BE2C (cell line): ENCODE measurements around the gene CCIN.
A peak's percentile ranks its signal among the peaks of the same experiment; 100 is the strongest.

Source experiments
- DNase-seq: peaks from one replicate; pipeline ENCODE4 v3.0.0-alpha.2; 2020
- H3K27me3 ChIP-seq: fragments of 250-450 bp; sonication (Bioruptor Pico); 2 replicates; pipeline ENCODE4 v1.5.1; 2020; ENCODE audit warnings: mild to moderate bottlenecking
- H3K36me3 ChIP-seq: fragments of 250-450 bp; sonication (Bioruptor Pico); 2 replicates; pipeline ENCODE4 v1.5.1; 2020; ENCODE audit warnings: mild to moderate bottlenecking
- H3K4me1 ChIP-seq: fragments of 250-450 bp; sonication (Bioruptor Pico); 2 replicates; pipeline ENCODE4 v1.5.1; 2020
- H3K4me3 ChIP-seq: 2 replicates; pipeline ENCODE4 v1.5.1; 2011; ENCODE audit warnings: low read depth, low read length
- H3K9me3 ChIP-seq: fragments of 250-450 bp; sonication (Bioruptor Pico); 2 replicates; pipeline ENCODE4 v1.5.1; 2020
- TF ChIP-seq, protein P1 (sequence below): IDR thresholded peaks from 2 replicates; pipeline ENCODE4 v1.5.1; 2012; ENCODE audit warnings: mild to moderate bottlenecking, low read depth, low read length

The CCIN gene

GRCh38 chr9:36208521-36209253 is 39.5 kb downstream of the CCIN start:
- Histone ChIP-seq H3K4me1 (peaks cover 10% of the 10 kb centered on the region), H3K27me3 (no peaks in the 10 kb centered on the region), H3K9me3 (no peaks in the 10 kb centered on the region), H3K36me3 (peaks cover 94% of the 10 kb centered on the region), H3K4me3 (no peak overlapping the region)
- peak; percentile 28 for DNase-seq
- TF ChIP-seq, protein P1, sequence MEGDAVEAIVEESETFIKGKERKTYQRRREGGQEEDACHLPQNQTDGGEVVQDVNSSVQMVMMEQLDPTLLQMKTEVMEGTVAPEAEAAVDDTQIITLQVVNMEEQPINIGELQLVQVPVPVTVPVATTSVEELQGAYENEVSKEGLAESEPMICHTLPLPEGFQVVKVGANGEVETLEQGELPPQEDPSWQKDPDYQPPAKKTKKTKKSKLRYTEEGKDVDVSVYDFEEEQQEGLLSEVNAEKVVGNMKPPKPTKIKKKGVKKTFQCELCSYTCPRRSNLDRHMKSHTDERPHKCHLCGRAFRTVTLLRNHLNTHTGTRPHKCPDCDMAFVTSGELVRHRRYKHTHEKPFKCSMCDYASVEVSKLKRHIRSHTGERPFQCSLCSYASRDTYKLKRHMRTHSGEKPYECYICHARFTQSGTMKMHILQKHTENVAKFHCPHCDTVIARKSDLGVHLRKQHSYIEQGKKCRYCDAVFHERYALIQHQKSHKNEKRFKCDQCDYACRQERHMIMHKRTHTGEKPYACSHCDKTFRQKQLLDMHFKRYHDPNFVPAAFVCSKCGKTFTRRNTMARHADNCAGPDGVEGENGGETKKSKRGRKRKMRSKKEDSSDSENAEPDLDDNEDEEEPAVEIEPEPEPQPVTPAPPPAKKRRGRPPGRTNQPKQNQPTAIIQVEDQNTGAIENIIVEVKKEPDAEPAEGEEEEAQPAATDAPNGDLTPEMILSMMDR, result no peak

- TF ChIP-seq, protein P1, result no peak
- Histone ChIP-seq H3K36me3 (peaks cover 92% of the 10 kb centered on the region), H3K4me3 (no peak overlapping the region), H3K27me3 (no peaks in the 10 kb centered on the region), H3K9me3 (no peaks in the 10 kb centered on the region), H3K4me1 (peaks cover 10% of the 10 kb centered on the region)
- no peak for DNase-seq
Observed at GRCh38 chr9:36210722-36211121, 41.5 kb downstream of the CCIN start.

DNA sequence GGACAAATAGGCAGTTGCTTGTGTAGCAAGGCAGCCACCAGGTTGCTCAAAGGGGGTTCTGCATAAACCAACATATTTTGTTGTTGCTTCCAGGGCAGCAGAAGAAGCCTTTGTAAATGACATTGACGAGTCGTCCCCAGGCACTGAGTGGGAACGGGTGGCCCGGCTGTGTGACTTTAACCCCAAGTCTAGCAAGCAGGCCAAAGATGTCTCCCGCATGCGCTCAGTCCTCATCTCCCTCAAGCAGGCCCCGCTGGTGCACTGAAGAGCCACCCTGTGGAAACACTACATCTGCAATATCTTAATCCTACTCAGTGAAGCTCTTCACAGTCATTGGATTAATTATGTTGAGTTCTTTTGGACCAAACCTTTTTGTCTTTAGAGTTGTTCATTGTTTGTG is 42.3 kb downstream of the CCIN start:
- Histone ChIP-seq H3K9me3 (no peaks in the 10 kb centered on the region), H3K27me3 (no peaks in the 10 kb centered on the region), H3K4me1 (peaks cover 10% of the 10 kb centered on the region), H3K4me3 (no peak overlapping the region), H3K36me3 (peaks cover 84% of the 10 kb centered on the region)
- TF ChIP-seq, protein P1, result no peak
- no peak for DNase-seq

GRCh38 chr9:36213387-36213786 is 44.2 kb downstream of the CCIN start:
- Histone ChIP-seq H3K27me3 (no peaks in the 10 kb centered on the region), H3K36me3 (peaks cover 77% of the 10 kb centered on the region), H3K4me3 (no peak overlapping the region), H3K4me1 (peaks cover under 1% of the 10 kb centered on the region), H3K9me3 (no peaks in the 10 kb centered on the region)
- DNase-seq, result no peak
- TF ChIP-seq, protein P1, result no peak

DNA sequence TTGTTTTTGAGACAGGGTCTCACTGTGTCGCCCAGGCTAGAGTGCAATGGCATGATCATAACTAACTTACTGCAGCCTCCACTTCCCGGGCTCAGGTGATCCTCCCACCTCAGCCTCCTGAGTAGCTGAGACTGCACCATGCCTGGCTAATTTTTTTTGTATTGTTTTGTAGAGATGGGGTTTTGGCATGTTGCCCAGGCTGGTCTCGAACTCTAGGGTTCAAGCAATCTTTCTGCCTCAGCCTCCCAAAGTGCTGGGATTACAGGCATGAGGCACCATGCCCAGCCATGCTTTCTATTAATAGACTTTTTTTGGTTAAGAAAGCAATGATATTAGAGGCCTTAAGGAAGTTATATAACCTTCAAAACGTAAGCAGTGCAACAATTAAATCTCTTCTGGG is 44.8 kb downstream of the CCIN start:
- Histone ChIP-seq H3K4me3 (no peak overlapping the region), H3K4me1 (no peaks in the 10 kb centered on the region), H3K36me3 (peaks cover 75% of the 10 kb centered on the region), H3K9me3 (no peaks in the 10 kb centered on the region), H3K27me3 (no peaks in the 10 kb centered on the region)
- DNase-seq, result no peak
- TF ChIP-seq, protein P1, result no peak

GRCh38 chr9:36214571-36214970 is 45.4 kb downstream of the CCIN start:
- H3K36me3 ChIP-seq, result peaks cover 73% of the 10 kb centered on the region
- TF ChIP-seq, protein P1, result no peak
- no peak for DNase-seq
- H3K27me3 ChIP-seq, result no peaks in the 10 kb centered on the region
- no peaks in the 10 kb centered on the region for H3K9me3 ChIP-seq
- H3K4me3 ChIP-seq, result no peak overlapping the region
- no peaks in the 10 kb centered on the region for H3K4me1 ChIP-seq
